Measurements from ENCODE around the gene SSPN. TPM values are rescaled to one million over a fixed set of nuclear protein-coding genes. Genes with fewer than 3 reads are reported as not detected.

The SSPN gene
- total RNA-seq, 1 donor from 2014 or later, result 0.91 TPM

GRCh38 chr12:26297396-26298070, 102.2 kb downstream of the SSPN start:
- peaks cover 3% of the 10 kb centered on the region for H3K4me1 Mint-ChIP-seq (ENCODE audit: low read depth, unreplicated experiment)
- no peaks in the 10 kb centered on the region for H3K9me3 Mint-ChIP-seq (ENCODE audit: unreplicated experiment)
- no peak for DNase-seq
- no peak overlapping the region for H3K4me3 Mint-ChIP-seq (ENCODE audit: unreplicated experiment)
- no peak for TF ChIP-seq CTCF (IDR thresholded peaks at IDR 0.05; ENCODE audit: partially characterized antibody, unreplicated experiment)
- no peaks in the 10 kb centered on the region for H3K27me3 Mint-ChIP-seq (ENCODE audit: unreplicated experiment)
- no peak overlapping the region for H3K27ac Mint-ChIP-seq (ENCODE audit: unreplicated experiment)
- H3K36me3 Mint-ChIP-seq (ENCODE audit: unreplicated experiment), result no peaks in the 10 kb centered on the region

GRCh38 chr12:26298785-26299621, 103.6 kb downstream of the SSPN start:
- Mint-ChIP-seq H3K4me3 (ENCODE audit: unreplicated experiment) (no peak overlapping the region), H3K36me3 (ENCODE audit: unreplicated experiment) (no peaks in the 10 kb centered on the region), H3K9me3 (ENCODE audit: unreplicated experiment) (no peaks in the 10 kb centered on the region), H3K4me1 (ENCODE audit: low read depth, unreplicated experiment) (peaks cover 3% of the 10 kb centered on the region), H3K27me3 (ENCODE audit: unreplicated experiment) (no peaks in the 10 kb centered on the region), H3K27ac (ENCODE audit: unreplicated experiment) (peak overlapping the region; percentile 3)
- TF ChIP-seq CTCF (IDR thresholded peaks at IDR 0.05; ENCODE audit: partially characterized antibody, unreplicated experiment), result no peak
- no peak for DNase-seq

- peak overlapping the region; percentile 3 for H3K27ac Mint-ChIP-seq (ENCODE audit: unreplicated experiment)
- peak overlapping the region; percentile 6 for H3K4me3 Mint-ChIP-seq (ENCODE audit: unreplicated experiment)
- H3K9me3 Mint-ChIP-seq (ENCODE audit: unreplicated experiment), result no peaks in the 10 kb centered on the region
- H3K36me3 Mint-ChIP-seq (ENCODE audit: unreplicated experiment), result no peaks in the 10 kb centered on the region
- peaks cover 3% of the 10 kb centered on the region for H3K4me1 Mint-ChIP-seq (ENCODE audit: low read depth, unreplicated experiment)
- H3K27me3 Mint-ChIP-seq (ENCODE audit: unreplicated experiment), result no peaks in the 10 kb centered on the region
- no peak for DNase-seq
- TF ChIP-seq CTCF (IDR thresholded peaks at IDR 0.05; ENCODE audit: partially characterized antibody, unreplicated experiment), result no peak
Observed at GRCh38 chr12:26299751-26300150, 104.4 kb downstream of the SSPN start.

Other genes with a start within 250 kb of the SSPN start
- gene RASSF8, start 236.9 kb upstream of the SSPN start, total RNA-seq (ENCODE audit: unreplicated experiment), result 41.3 TPM
- gene BHLHE41, start 70.5 kb upstream of the SSPN start, total RNA-seq (ENCODE audit: unreplicated experiment), result 3.6 TPM

All from glutamatergic neuron (in vitro differentiated cells).